GM21723 (cell line): ENCODE measurements around the gene HELB.

Source experiments
- ATAC-seq: cut with Tn5 transposase; IDR thresholded peaks from one replicate; pipeline ENCODE4 v1.9.1; 2021; ENCODE audit warnings: mild to moderate bottlenecking, moderate library complexity; ENCODE audit not compliant: unreplicated experiment

Gene HELB

GRCh38 chr12:66302827-66303169 lies 505 bp downstream of the HELB start:
- ATAC-seq: no peak

- ATAC-seq: peak; percentile 40
These were observed 1.1 kb downstream of the HELB start for GRCh38 chr12:66303316-66303804.

GRCh38 chr12:66304296-66304900 lies 2.1 kb downstream of the HELB start:
- ATAC-seq: no peak

DNA sequence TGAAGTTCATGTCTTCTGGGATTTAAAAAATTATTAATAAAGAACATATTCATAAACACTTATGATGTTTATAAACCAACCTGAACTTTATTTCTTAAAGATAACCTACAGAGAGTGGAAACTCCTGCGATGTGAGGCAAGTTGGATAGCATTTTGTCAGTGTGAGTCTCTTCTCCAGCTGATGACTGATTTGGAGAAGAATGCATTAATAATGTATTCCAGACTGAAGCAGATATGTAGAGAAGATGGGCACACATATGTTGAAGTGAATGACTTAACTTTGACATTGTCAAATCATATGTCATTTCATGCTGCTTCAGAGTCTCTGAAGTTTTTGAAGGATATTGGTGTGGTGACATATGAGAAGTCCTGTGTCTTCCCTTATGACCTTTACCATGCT lies 7.3 kb downstream of the HELB start:
- no peak for ATAC-seq

DNA sequence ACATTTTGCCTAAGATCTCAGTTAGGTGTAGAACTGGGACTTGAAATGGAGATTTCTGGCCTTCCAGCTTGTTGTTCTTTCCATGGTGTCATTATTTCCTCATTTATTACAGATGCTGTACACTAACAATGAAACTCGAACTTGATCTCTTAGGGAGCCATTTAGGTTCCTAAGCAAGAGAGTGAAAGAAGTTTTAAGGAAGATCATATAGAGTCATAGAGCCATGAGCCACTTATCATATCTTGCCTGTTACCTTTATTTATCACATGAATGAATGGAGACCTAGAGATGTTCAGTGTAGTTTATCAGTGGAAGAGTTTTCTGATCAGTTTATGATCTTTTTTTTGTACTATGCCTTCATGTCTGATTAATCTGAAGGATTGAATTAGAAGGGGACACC lies 9.9 kb downstream of the HELB start:
- ATAC-seq: no peak

DNA sequence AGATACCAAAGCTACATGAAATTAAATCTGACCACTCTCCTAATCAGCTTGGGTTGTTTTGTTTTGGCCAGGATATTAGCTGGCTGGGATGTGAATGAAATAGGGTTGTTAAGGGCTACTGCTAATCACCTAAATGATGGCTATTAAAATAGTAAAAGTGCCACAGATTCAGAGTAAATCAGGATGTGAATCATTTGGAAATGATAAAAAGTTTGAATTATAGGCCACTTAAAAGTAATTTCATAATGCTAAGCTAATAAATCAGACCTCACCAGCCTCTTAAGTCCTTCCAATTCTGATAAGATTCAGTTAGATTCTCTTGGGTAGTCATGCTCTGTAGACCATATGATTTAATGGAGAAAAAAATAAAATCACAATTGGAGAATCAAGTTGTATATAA lies 12.0 kb downstream of the HELB start:
- no peak for ATAC-seq

DNA sequence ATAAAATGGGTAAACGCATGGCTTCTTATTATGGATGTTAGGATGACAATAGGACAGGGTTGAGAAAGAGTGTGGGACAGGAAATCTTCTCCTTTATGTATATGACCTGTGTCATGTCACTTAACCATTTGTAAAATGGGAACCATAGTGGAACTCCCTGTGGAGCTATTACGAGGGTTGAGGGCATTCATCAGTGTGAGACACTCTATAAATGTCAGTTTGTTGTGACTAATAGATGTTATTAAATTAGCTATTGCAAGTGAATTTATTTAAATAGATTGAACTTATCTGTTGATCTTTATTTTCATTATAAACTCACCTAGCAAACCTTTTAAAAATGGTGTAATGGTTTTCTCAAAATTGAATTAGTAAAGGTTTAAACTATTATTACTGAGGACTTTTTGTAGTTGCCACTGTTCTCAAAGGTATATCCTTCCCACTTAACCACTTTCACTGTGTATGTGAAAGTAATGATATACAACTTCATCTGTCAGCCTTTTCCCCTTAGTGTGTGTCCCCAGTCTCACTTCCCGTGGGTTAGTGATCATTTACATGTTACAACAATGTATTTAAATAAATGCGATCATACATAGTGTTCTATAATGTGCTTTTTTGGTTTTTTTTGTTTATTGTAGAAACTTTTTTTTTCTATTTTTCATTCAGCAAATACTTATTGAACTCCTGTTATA lies 17.1 kb downstream of the HELB start:
- ATAC-seq: no peak

- ATAC-seq: no peak
These were observed 18.7 kb downstream of the HELB start for GRCh38 chr12:66320996-66321395.

DNA sequence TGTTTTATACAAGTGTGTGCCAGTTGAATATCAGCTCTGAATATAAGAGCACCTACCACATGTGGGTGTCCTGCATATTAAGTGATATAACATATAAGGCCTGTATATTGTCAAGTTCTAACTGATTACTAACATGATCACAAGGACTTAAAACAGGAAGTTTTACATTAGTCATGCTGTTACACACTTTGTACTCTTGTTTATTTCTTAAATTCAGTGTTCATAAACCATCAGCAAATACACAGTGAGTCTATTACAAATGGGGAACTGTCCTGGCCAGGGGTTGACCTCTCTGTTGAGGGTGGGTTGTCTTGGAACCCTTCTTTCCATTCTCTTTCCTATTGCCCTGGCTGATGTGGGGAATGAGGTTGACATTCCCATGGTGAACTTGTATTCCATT lies 19.1 kb downstream of the HELB start:
- no peak for ATAC-seq

DNA sequence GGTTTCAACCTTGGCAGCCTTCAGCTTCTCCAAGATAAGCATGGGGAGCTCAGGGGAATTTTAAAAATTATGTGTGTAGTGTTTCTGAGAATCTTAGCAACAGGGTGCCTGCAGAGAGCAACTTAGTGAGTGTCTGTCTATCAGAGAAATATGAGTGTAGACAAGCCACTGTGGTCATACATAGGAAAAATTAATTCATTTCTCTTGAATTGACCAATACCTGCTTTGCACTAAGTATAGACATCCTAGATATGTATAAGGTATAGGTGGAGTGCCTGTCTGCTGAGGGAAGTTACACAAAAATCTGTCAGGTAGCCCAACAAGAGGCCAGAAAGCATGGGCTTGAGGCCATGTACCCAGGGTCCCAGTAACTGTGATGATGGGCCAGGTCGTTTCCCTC lies 20.7 kb downstream of the HELB start:
- ATAC-seq: no peak

DNA sequence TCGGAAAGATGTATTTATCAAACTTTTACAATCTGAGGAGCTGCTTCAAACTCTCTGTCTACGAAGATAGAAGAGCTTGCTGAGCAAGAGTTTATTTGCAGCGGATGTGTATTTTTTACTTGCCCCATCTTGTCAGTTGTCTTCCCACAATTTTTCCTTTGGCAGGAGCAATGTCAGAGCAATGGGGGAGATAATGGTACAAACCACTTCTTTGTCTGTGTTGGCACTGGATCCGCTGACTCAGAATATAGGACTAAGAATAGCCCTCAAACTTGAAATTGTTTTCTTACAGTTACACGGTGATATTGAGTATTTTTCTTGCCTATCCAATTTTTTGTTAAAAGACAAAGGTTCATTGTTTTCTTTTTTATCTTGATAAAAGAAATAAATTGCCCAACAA lies 27.6 kb downstream of the HELB start:
- ATAC-seq: no peak

DNA sequence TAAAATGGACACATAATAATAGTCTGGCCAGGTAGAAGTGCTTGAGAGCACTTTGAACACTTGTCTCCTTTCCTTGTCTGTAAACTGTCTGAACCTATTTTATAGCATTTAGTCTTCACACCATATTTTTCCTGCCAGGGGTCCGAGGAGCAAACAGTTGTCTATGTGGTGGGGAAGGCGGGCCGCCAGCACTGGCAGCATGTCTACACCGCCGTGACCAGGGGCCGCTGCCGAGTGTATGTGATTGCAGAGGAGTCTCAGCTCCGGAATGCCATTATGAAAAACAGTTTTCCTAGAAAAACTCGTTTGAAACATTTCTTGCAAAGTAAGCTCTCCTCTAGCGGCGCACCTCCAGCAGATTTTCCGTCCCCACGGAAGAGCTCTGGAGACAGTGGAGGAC lies 28.7 kb downstream of the HELB start:
- ATAC-seq: no peak

DNA sequence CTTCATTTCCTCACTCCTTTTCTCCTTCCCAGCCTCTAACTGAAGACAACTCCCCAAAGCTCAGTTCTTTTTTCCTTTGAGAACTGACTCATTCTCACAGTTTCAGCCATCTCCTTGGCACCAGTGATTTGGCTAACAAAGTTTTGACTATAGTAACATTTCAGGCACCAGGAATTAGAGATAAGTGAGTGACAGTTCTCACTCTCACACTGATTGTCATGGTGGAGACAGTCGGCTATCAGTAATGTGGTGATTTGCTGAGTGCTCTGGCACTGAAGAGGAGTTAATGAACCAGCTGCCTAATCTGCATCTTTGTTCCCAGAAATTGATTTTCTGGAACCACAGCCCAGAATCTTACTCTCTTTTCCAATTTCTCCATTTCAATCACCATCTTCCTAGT lies 29.5 kb downstream of the HELB start:
- no peak for ATAC-seq

GRCh38 chr12:66335746-66336145 lies 33.5 kb downstream of the HELB start:
- ATAC-seq: no peak

GRCh38 chr12:66337381-66338010 lies 35.2 kb downstream of the HELB start:
- no peak for ATAC-seq

DNA sequence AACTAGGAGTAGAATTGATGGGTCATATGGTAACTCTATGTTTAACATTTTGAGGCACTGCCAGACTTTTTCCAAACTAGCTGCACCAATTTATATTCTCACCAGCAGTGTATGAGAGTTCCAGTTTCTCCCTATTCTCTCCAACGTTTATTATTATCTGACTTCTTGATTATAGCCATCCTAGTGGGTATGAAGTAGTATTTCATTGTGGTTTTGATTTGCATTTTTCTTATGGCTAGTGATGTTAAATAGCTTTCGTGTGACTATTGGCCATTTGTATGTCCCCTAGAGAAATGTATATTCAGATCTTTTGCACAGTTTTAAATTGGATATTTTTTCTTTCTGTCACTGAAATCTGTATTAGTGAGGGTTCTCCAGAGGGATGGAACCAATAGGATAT lies 37.8 kb downstream of the HELB start:
- ATAC-seq: no peak

GRCh38 chr12:66341126-66341525 lies 38.8 kb downstream of the HELB start:
- no peak for ATAC-seq

- no peak for ATAC-seq
These were observed 42.9 kb downstream of the HELB start for GRCh38 chr12:66345212-66345611.

DNA sequence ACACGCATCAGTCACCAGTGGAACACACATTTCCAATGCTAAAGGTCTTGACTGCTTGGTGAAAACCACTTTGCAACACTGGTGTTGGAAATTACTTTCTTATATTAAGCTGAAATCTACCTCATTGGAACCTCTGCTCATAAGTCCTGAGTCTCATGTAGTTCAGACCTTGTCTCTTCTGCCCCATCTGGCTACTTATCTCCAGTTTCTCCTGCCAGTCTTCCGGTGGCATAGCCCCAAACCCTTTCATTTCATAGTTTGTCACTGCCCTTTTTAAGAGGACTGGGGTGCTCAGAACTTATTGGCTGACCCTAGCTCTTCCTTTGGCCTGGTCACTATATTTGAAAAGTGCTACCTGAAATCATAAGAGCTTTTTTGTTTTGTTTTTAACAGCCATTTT lies 43.7 kb downstream of the HELB start:
- no peak for ATAC-seq

GRCh38 chr12:66351301-66351700 lies 49.0 kb downstream of the HELB start:
- no peak for ATAC-seq

DNA sequence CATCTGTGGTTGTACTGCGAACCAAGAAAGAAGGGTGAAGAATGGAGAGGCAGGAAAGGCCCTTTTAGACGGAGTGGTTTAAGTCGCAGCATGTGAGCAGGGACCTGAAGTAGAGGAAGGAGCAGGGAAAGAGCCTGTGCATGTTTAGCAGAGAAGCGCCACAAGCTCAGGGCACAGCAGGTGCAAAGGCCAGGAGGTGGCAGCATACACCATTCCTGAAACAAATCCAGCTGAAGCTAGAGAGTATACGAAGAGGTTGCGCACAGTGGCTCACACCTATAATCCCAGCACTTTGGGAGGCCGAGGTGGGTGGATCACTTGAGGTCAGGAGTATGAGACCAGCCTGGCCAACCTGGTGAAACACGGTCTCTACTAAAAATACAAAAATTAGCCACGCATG lies 49.9 kb downstream of the HELB start:
- ATAC-seq: no peak

DNA sequence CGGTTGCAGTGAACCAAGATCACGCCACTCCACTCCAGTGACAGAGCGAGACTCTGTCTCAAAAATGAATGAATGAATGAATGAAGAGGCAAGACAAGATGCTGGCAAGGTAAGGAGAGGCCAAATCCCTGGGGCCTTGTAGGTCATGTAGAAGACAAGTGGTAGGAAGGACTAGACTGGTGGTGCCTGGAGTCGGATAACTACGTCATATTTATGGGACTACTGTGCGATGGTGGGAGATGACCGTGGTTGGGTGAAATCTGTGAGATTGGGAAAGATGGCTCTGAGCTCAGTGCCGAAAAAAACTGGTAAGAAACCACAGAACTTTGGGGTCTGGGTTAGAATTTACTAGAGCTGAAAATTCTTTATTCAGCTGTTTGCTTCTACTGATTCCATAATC lies 50.6 kb downstream of the HELB start:
- no peak for ATAC-seq

DNA sequence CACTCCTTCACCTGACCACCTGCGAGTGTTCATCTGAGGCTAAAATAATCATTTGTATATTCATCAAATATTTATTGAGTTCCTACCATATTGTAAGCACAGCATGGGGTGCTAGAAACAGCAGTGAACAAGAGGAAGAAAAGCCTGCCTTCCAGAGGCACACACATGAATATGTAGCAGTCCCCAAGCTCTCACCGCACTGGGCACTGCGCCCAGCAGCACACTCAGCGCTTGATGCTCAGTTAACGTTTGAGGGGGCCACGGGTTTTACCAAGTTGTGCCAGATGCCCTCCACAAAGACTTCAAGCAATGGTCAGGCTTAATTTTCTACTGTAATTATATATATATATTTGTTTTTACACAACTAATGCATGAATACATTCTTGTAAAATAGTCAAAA lies 52.0 kb downstream of the HELB start:
- no peak for ATAC-seq
